ENCODE measurements around the gene IGSF5. TPM values are rescaled to one million over a fixed set of nuclear protein-coding genes. Genes with fewer than 3 reads are reported as not detected.
A peak's percentile ranks its signal among the peaks of the same experiment; 100 is the strongest.
"Not testable (repeated sequence)": the region's sequence is repeated elsewhere in the genome, so short reads cannot be mapped to it uniquely, and the experiment has no call there.

IGSF5 gene
- not detected in 2 replicates for total RNA-seq (2012; rRNA removed)
- not detected in 2 replicates for polyA plus RNA-seq (2012; rRNA removed)
- not detected in 2 replicates for polyA plus RNA-seq (2012; cell fraction: cytosol; rRNA removed)
- not detected in 2 replicates for polyA plus RNA-seq (2012; cell fraction: nucleus; rRNA removed; ENCODE audit: low replicate concordance)
- Bru-seq, nascent RNA = percentile 2 among the genes with signal in this experiment
- percentile 2 among the genes with signal in this experiment for BruChase-seq, experiment 1, labeled RNA remaining after a 6-hour chase
- not detected for BruChase-seq, experiment 2, labeled RNA remaining after a 2-hour chase
- long read RNA-seq = 0 reads

DNA sequence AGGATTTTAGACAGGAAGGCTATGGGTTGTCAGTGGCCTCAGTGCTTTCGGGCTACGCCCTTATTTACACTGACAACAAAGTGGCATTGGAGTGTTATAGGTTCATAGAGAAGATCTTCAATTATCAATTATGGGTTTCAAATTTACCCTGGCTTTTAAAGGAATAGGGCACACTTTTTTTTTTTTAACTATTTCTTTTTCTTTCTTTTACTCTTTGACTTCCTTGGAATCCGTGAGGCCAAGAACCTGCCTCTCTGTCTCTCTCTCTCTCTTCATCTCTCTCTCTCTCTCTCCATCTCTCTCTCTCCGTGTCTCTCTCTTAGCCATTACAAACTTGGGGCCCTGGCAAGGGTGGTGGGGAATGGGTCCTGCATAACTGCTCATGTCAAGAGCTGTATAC lies at the start of gene IGSF5:
TSS of gene IGSF5 (plus strand) at position 301 of the 400 bp plus-strand sequence. CDS start 327 bp downstream, outside the sequence.
- H2BK5ac ChIP-seq (ENCODE audit: low read depth, low read length, poor library complexity, severe bottlenecking); H3K23ac ChIP-seq (ENCODE audit: low read depth, low read length); H3K4ac ChIP-seq (ENCODE audit: low read depth, low read length); DNase-seq; H3K4me1 ChIP-seq (ENCODE audit: control insufficient read depth, insufficient read depth, low read length); BruUV-seq (replicated peaks); H3K4me2 ChIP-seq (ENCODE audit: low read depth, low read length); H4K91ac ChIP-seq (ENCODE audit: insufficient read depth, low read depth, low read length); H2BK20ac ChIP-seq (ENCODE audit: low read depth, low read length); H3K9ac ChIP-seq (ENCODE audit: low read depth, low read length); H2AK5ac ChIP-seq (ENCODE audit: low read depth, low read length); H3K27me3 ChIP-seq (ENCODE audit: control insufficient read depth, insufficient read depth, low read length); H2BK120ac ChIP-seq (ENCODE audit: low read depth, low read length); H3K56ac ChIP-seq (ENCODE audit: extremely low read depth, insufficient read depth, low read length); H2AK9ac ChIP-seq (replicated peaks; ENCODE audit: low read depth, low read length, poor library complexity); H3K14ac ChIP-seq (replicated peaks; ENCODE audit: low read depth, low read length); H4K8ac ChIP-seq (ENCODE audit: low read depth in 2 of 2, low read length in 2 of 2); H3K4me3 ChIP-seq (ENCODE audit: insufficient read depth, low read depth, low read length); H4K20me1 ChIP-seq (ENCODE audit: insufficient read depth, low read length); intact Hi-C loops (cut with micrococcal nuclease); H4K5ac ChIP-seq (ENCODE audit: low read depth, low read length); POLR2A ChIA-PET (ENCODE audit: unreplicated experiment); H3K79me1 ChIP-seq (ENCODE audit: low read depth in 1 of 2, low read length in 2 of 2); H2BK15ac ChIP-seq (ENCODE audit: low read depth, low read length); H3K9me1 ChIP-seq (ENCODE audit: insufficient read depth, low read length); CTCF ChIA-PET; H3K27ac ChIP-seq (ENCODE audit: insufficient read depth, low read length); H2AFZ ChIP-seq (replicated peaks; ENCODE audit: low read length, poor library complexity); H3K9me3 ChIP-seq (ENCODE audit: control insufficient read depth, insufficient read depth, low read length); H3K18ac ChIP-seq (ENCODE audit: low read depth, low read length); ATAC-seq (ENCODE audit: low read depth); in situ Hi-C loops (cut with MboI; ENCODE audit: low sequenced_read_pairs); H3K36me3 ChIP-seq (ENCODE audit: control insufficient read depth, insufficient read depth, low read length); dilution Hi-C loops (cut with HindIII; ENCODE audit: low sequenced_read_pairs, unreplicated experiment): not testable (repeated sequence)
- WGBS, 2 experiments (ENCODE audit: extremely low coverage in 2 of 2, insufficient read length in 1 of 2) = no CpG with 5 or more reads among the region's 4 CpGs

All from IMR-90 (cell line).